Measurements from ENCODE around the gene TTC7B.

TTC7B gene

DNA sequence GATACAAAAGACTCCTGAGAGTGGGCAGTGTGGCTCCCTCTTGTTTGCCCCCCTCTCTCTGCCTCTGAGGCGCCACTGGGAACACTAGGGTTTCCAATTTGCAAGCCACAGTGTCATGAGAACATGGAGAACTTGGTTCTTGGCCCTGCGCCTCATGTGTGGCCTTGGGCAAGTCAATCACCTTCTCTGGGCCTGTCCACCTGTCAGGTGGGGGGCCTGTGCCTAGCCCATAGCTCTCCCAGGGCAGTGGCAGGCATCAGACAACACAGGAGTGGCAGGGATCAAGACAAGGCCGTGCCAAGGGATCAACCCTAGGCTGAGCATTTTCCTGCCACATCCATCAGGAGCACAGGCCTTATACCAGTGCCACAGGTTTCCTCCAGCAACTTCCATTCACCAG is 234.1 kb downstream of the TTC7B start:
- no peak overlapping the region for H3K14ac ChIP-seq (ENCODE audit: low read length)
- no peak overlapping the region for H3K27ac ChIP-seq (replicated peaks; ENCODE audit: low read length)
- H2BK5ac ChIP-seq (ENCODE audit: low read length): no peak overlapping the region
- H4K8ac ChIP-seq (ENCODE audit: low read depth, low read length): no peak overlapping the region
- H3K9me3 ChIP-seq (replicated peaks in 1 of 2; ENCODE audit: control insufficient read depth in 2 of 2, insufficient read depth in 1 of 2, low read depth in 1 of 2, low read length in 2 of 2): no peaks in the 10 kb centered on the region
- no peak overlapping the region for H2AK5ac ChIP-seq (ENCODE audit: low read depth, low read length)
- peaks cover 0 to 9% of the 10 kb centered on the region in 2 donors for H3K36me3 ChIP-seq (replicated peaks in 1 of 2; ENCODE audit: control insufficient read depth in 2 of 2, insufficient read depth in 2 of 2, low read length in 2 of 2)
- no peak overlapping the region for H3K4me3 ChIP-seq (ENCODE audit: low read length in 2 of 2)
- no peak overlapping the region for H3K9ac ChIP-seq (ENCODE audit: low read depth, low read length, poor library complexity)
- no peak for DNase-seq (ENCODE audit: low spot score)
- H3K79me1 ChIP-seq (ENCODE audit: low read depth, low read length): no peaks in the 10 kb centered on the region
- no peak overlapping the region for H4K91ac ChIP-seq (ENCODE audit: low read depth, low read length, poor library complexity)
- WGBS, 2 donors (ENCODE audit: extremely low coverage in 2 of 2, insufficient read length in 2 of 2, insufficient replicate concordance in 1 of 2): no CpG with 5 or more reads among the region's 3 CpGs
- H2BK120ac ChIP-seq (ENCODE audit: low read depth, low read length): no peak overlapping the region
- H2BK15ac ChIP-seq (ENCODE audit: low read length): no peak overlapping the region
- no peak overlapping the region for H2AFZ ChIP-seq (ENCODE audit: low read length)
- H3K18ac ChIP-seq (ENCODE audit: low read length): no peak overlapping the region
- H3K23ac ChIP-seq (ENCODE audit: low read depth, low read length, poor library complexity): no peak overlapping the region
- no peak overlapping the region for H3K4me2 ChIP-seq (ENCODE audit: insufficient read depth, low read length, poor library complexity, severe bottlenecking)
- no peaks in the 10 kb centered on the region for H3K27me3 ChIP-seq (ENCODE audit: control insufficient read depth in 3 of 3, insufficient read depth in 3 of 3, low read depth in 1 of 3, low read length in 3 of 3)
- H2BK12ac ChIP-seq (ENCODE audit: low read length): no peak overlapping the region
- peaks cover 5 to 22% of the 10 kb centered on the region in 2 donors for H3K4me1 ChIP-seq (ENCODE audit: control insufficient read depth in 2 of 2, insufficient read depth in 1 of 2, low read depth in 1 of 2, low read length in 2 of 2)
- H3K4ac ChIP-seq (ENCODE audit: low read length): no peak overlapping the region

- H2BK15ac ChIP-seq (ENCODE audit: low read length): no peak overlapping the region
- no peak overlapping the region for H3K4me2 ChIP-seq (ENCODE audit: insufficient read depth, low read length, poor library complexity, severe bottlenecking)
- no peak overlapping the region for H3K23ac ChIP-seq (ENCODE audit: low read depth, low read length, poor library complexity)
- H3K18ac ChIP-seq (ENCODE audit: low read length): no peak overlapping the region
- H3K4ac ChIP-seq (ENCODE audit: low read length): no peak overlapping the region
- peaks cover 5 to 22% of the 10 kb centered on the region in 2 donors for H3K4me1 ChIP-seq (ENCODE audit: control insufficient read depth in 2 of 2, insufficient read depth in 1 of 2, low read depth in 1 of 2, low read length in 2 of 2)
- H3K9me3 ChIP-seq (replicated peaks in 1 of 2; ENCODE audit: control insufficient read depth in 2 of 2, insufficient read depth in 1 of 2, low read depth in 1 of 2, low read length in 2 of 2): no peaks in the 10 kb centered on the region
- peaks cover 0 to 9% of the 10 kb centered on the region in 2 donors for H3K36me3 ChIP-seq (replicated peaks in 1 of 2; ENCODE audit: control insufficient read depth in 2 of 2, insufficient read depth in 2 of 2, low read length in 2 of 2)
- H3K14ac ChIP-seq (ENCODE audit: low read length): no peak overlapping the region
- H3K9ac ChIP-seq (ENCODE audit: low read depth, low read length, poor library complexity): no peak overlapping the region
- no peak overlapping the region for H4K91ac ChIP-seq (ENCODE audit: low read depth, low read length, poor library complexity)
- no peak overlapping the region for H2BK120ac ChIP-seq (ENCODE audit: low read depth, low read length)
- no peaks in the 10 kb centered on the region for H3K79me1 ChIP-seq (ENCODE audit: low read depth, low read length)
- H2BK5ac ChIP-seq (ENCODE audit: low read length): no peak overlapping the region
- H2BK12ac ChIP-seq (ENCODE audit: low read length): no peak overlapping the region
- H2AFZ ChIP-seq (ENCODE audit: low read length): no peak overlapping the region
- no peaks in the 10 kb centered on the region for H3K27me3 ChIP-seq (ENCODE audit: control insufficient read depth in 3 of 3, insufficient read depth in 3 of 3, low read depth in 1 of 3, low read length in 3 of 3)
- H3K27ac ChIP-seq (replicated peaks; ENCODE audit: low read length): no peak overlapping the region
- WGBS, 2 donors (ENCODE audit: extremely low coverage in 2 of 2, insufficient read length in 2 of 2, insufficient replicate concordance in 1 of 2): no CpG with 5 or more reads among the region's 8 CpGs
- H3K4me3 ChIP-seq (ENCODE audit: low read length in 2 of 2): no peak overlapping the region
- H4K8ac ChIP-seq (ENCODE audit: low read depth, low read length): no peak overlapping the region
- no peak for DNase-seq (ENCODE audit: low spot score)
- no peak overlapping the region for H2AK5ac ChIP-seq (ENCODE audit: low read depth, low read length)
Measured at GRCh38 chr14:90581745-90582144, 234.5 kb downstream of the TTC7B start.

- no peak overlapping the region for H4K91ac ChIP-seq (ENCODE audit: low read depth, low read length, poor library complexity)
- no peak overlapping the region for H3K14ac ChIP-seq (ENCODE audit: low read length)
- no peak overlapping the region for H3K4me2 ChIP-seq (ENCODE audit: insufficient read depth, low read length, poor library complexity, severe bottlenecking)
- no peak for DNase-seq (ENCODE audit: low spot score)
- H3K79me1 ChIP-seq (ENCODE audit: low read depth, low read length): no peaks in the 10 kb centered on the region
- H3K36me3 ChIP-seq (replicated peaks in 1 of 2; ENCODE audit: control insufficient read depth in 2 of 2, insufficient read depth in 2 of 2, low read length in 2 of 2): peaks cover 0 to 9% of the 10 kb centered on the region in 2 donors
- no peak overlapping the region for H2BK120ac ChIP-seq (ENCODE audit: low read depth, low read length)
- H2BK15ac ChIP-seq (ENCODE audit: low read length): no peak overlapping the region
- peak overlapping the region; percentile 55 for H2BK5ac ChIP-seq (ENCODE audit: low read length)
- H3K18ac ChIP-seq (ENCODE audit: low read length): peak overlapping the region; percentile 29
- peaks cover 7 to 22% of the 10 kb centered on the region in 2 donors for H3K4me1 ChIP-seq (ENCODE audit: control insufficient read depth in 2 of 2, insufficient read depth in 1 of 2, low read depth in 1 of 2, low read length in 2 of 2)
- H2AFZ ChIP-seq (ENCODE audit: low read length): no peak overlapping the region
- H3K23ac ChIP-seq (ENCODE audit: low read depth, low read length, poor library complexity): no peak overlapping the region
- no peaks in the 10 kb centered on the region for H3K9me3 ChIP-seq (replicated peaks in 1 of 2; ENCODE audit: control insufficient read depth in 2 of 2, insufficient read depth in 1 of 2, low read depth in 1 of 2, low read length in 2 of 2)
- H2AK5ac ChIP-seq (ENCODE audit: low read depth, low read length): peak overlapping the region; percentile 77
- H4K8ac ChIP-seq (ENCODE audit: low read depth, low read length): no peak overlapping the region
- H3K4ac ChIP-seq (ENCODE audit: low read length): no peak overlapping the region
- no peak overlapping the region for H3K4me3 ChIP-seq (ENCODE audit: low read length in 2 of 2)
- H3K27ac ChIP-seq (replicated peaks; ENCODE audit: low read length): no peak overlapping the region
- no peak overlapping the region for H3K9ac ChIP-seq (ENCODE audit: low read depth, low read length, poor library complexity)
- no CpG with 5 or more reads among the region's 20 CpGs for WGBS, 2 donors (ENCODE audit: extremely low coverage in 2 of 2, insufficient read length in 2 of 2, insufficient replicate concordance in 1 of 2)
- H2BK12ac ChIP-seq (ENCODE audit: low read length): no peak overlapping the region
- no peaks in the 10 kb centered on the region for H3K27me3 ChIP-seq (ENCODE audit: control insufficient read depth in 3 of 3, insufficient read depth in 3 of 3, low read depth in 1 of 3, low read length in 3 of 3)
Measured at GRCh38 chr14:90580377-90581335, 235.6 kb downstream of the TTC7B start.

- Histone ChIP-seq H2AK5ac (ENCODE audit: low read depth, low read length) (peak overlapping the region; percentile 77), H3K9ac (ENCODE audit: low read depth, low read length, poor library complexity) (no peak overlapping the region), H3K4me2 (ENCODE audit: insufficient read depth, low read length, poor library complexity, severe bottlenecking) (no peak overlapping the region), H3K4me1 (ENCODE audit: control insufficient read depth in 2 of 2, insufficient read depth in 1 of 2, low read depth in 1 of 2, low read length in 2 of 2) (peaks cover 14 to 19% of the 10 kb centered on the region in 2 donors), H3K4me3 (ENCODE audit: low read length in 2 of 2) (peak overlapping the region in 1 of 2 donors; percentile 44), H3K36me3 (replicated peaks in 1 of 2; ENCODE audit: control insufficient read depth in 2 of 2, insufficient read depth in 2 of 2, low read length in 2 of 2) (peaks cover 0 to 9% of the 10 kb centered on the region in 2 donors), H3K18ac (ENCODE audit: low read length) (peak overlapping the region; percentile 75), H2BK12ac (ENCODE audit: low read length) (no peak overlapping the region), H3K14ac (ENCODE audit: low read length) (no peak overlapping the region), H3K27me3 (ENCODE audit: control insufficient read depth in 3 of 3, insufficient read depth in 3 of 3, low read depth in 1 of 3, low read length in 3 of 3) (no peaks in the 10 kb centered on the region), H3K27ac (replicated peaks; ENCODE audit: low read length) (no peak overlapping the region), H3K9me3 (replicated peaks in 1 of 2; ENCODE audit: control insufficient read depth in 2 of 2, insufficient read depth in 1 of 2, low read depth in 1 of 2, low read length in 2 of 2) (no peaks in the 10 kb centered on the region), H4K8ac (ENCODE audit: low read depth, low read length) (no peak overlapping the region), H2BK120ac (ENCODE audit: low read depth, low read length) (no peak overlapping the region), H3K79me1 (ENCODE audit: low read depth, low read length) (no peaks in the 10 kb centered on the region), H2BK5ac (ENCODE audit: low read length) (peak overlapping the region; percentile 17), H2BK15ac (ENCODE audit: low read length) (peak overlapping the region; percentile 18), H3K4ac (ENCODE audit: low read length) (no peak overlapping the region), H4K91ac (ENCODE audit: low read depth, low read length, poor library complexity) (no peak overlapping the region), H3K23ac (ENCODE audit: low read depth, low read length, poor library complexity) (peak overlapping the region; percentile 21), H2AFZ (ENCODE audit: low read length) (no peak overlapping the region)
- DNase-seq (ENCODE audit: low spot score): no peak
- no CpG with 5 or more reads among the region's 9 CpGs for WGBS, 2 donors (ENCODE audit: extremely low coverage in 2 of 2, insufficient read length in 2 of 2, insufficient replicate concordance in 1 of 2)
Measured at GRCh38 chr14:90579816-90580215, 236.4 kb downstream of the TTC7B start.
